KMS-11 (cell line): ENCODE data around the gene PHRF1.

Experiments
- H2AFZ ChIP-seq: fragments of 200-600 bp; sonication (generic); 2 replicates; pipeline ENCODE4 v1.6.1; 2016; ENCODE audit warnings: antibody characterized with exemption, mixed run types, low read depth
- H3K27ac ChIP-seq: fragments of 200-600 bp; sonication (generic); 2 replicates; pipeline ENCODE4 v1.6.1; 2016; ENCODE audit warnings: mild to moderate bottlenecking, mixed run types
- H3K27me3 ChIP-seq: fragments of 200-600 bp; sonication (generic); 2 replicates; pipeline ENCODE4 v1.6.1; 2017; ENCODE audit warnings: mild to moderate bottlenecking, low read depth, mixed run types, moderate library complexity; ENCODE audit not compliant: insufficient read depth
- H3K36me3 ChIP-seq: fragments of 200-600 bp; sonication (generic); 2 replicates; pipeline ENCODE4 v1.6.1; 2017; ENCODE audit warnings: mild to moderate bottlenecking, mixed run types; ENCODE audit not compliant: insufficient read depth
- H3K4me1 ChIP-seq: fragments of 200-600 bp; sonication (generic); 2 replicates; pipeline ENCODE4 v1.6.1; 2016; ENCODE audit warnings: mild to moderate bottlenecking, low read depth, mixed run types; ENCODE audit not compliant: poor library complexity, severe bottlenecking
- H3K4me2 ChIP-seq: fragments of 200-600 bp; sonication (generic); 2 replicates; pipeline ENCODE4 v1.7.0; 2016; ENCODE audit warnings: mild to moderate bottlenecking, mixed run types
- H3K4me3 ChIP-seq: fragments of 200-600 bp; sonication (generic); IDR thresholded peaks from 2 replicates; pipeline ENCODE4 v1.6.1; 2017; ENCODE audit warnings: low read depth, low read length, mixed read lengths; ENCODE audit not compliant: insufficient read depth
- H3K79me2 ChIP-seq: fragments of 200-600 bp; sonication (generic); 2 replicates; pipeline ENCODE4 v1.6.1; 2016; ENCODE audit warnings: low read depth, mixed run types; ENCODE audit not compliant: insufficient read depth
- H3K9ac ChIP-seq: fragments of 200-600 bp; sonication (generic); 2 replicates; pipeline ENCODE4 v1.6.1; 2016; ENCODE audit warnings: mild to moderate bottlenecking, mixed run types
- H4K20me1 ChIP-seq: fragments of 200-600 bp; sonication (generic); 2 replicates; pipeline ENCODE4 v1.6.1; 2016; ENCODE audit warnings: mild to moderate bottlenecking, mixed run types; ENCODE audit not compliant: insufficient read depth
- CTCF ChIP-seq: fragments of 200-600 bp; sonication (generic); conservative IDR thresholded peaks from 2 replicates; pipeline ENCODE4 v1.6.1; 2017; ENCODE audit warnings: low read depth, mild to moderate bottlenecking, antibody characterized with exemption, low read length, moderate library complexity, mixed read lengths

The PHRF1 gene

GRCh38 chr11:529728-530411, 46.4 kb upstream of the PHRF1 start:
- no peak overlapping the region for H3K4me3 ChIP-seq
- H2AFZ ChIP-seq = no peak overlapping the region
- H3K4me2 ChIP-seq = no peak overlapping the region
- H3K79me2 ChIP-seq = peaks cover 4% of the 10 kb centered on the region; the same call in 1 of the 2 replicates
- no peak overlapping the region for H3K27ac ChIP-seq
- TF ChIP-seq CTCF = no peak
- H4K20me1 ChIP-seq = no peaks in the 10 kb centered on the region
- H3K36me3 ChIP-seq = no peaks in the 10 kb centered on the region
- peaks cover 10% of the 10 kb centered on the region for H3K4me1 ChIP-seq
- no peak overlapping the region for H3K9ac ChIP-seq
- no peaks in the 10 kb centered on the region for H3K27me3 ChIP-seq

GRCh38 chr11:530960-531831, 45.1 kb upstream of the PHRF1 start:
- TF ChIP-seq CTCF = no peak
- Histone ChIP-seq H3K4me1 (peaks cover 11% of the 10 kb centered on the region), H3K27me3 (no peaks in the 10 kb centered on the region), H3K36me3 (no peaks in the 10 kb centered on the region), H3K27ac (no peak overlapping the region), H3K4me2 (no peak overlapping the region), H3K9ac (no peak overlapping the region), H3K79me2 (peaks cover 4% of the 10 kb centered on the region; the same call in 1 of the 2 replicates), H4K20me1 (no peaks in the 10 kb centered on the region), H2AFZ (no peak overlapping the region), H3K4me3 (no peak overlapping the region)

- TF ChIP-seq CTCF = no peak
- Histone ChIP-seq H4K20me1 (no peaks in the 10 kb centered on the region), H3K27me3 (no peaks in the 10 kb centered on the region), H3K36me3 (no peaks in the 10 kb centered on the region), H2AFZ (no peak overlapping the region), H3K4me3 (no peak overlapping the region), H3K4me1 (peaks cover 19% of the 10 kb centered on the region), H3K27ac (no peak overlapping the region), H3K4me2 (no peak overlapping the region), H3K79me2 (peaks cover 4% of the 10 kb centered on the region; the same call in 1 of the 2 replicates), H3K9ac (no peak overlapping the region)
Measured at GRCh38 chr11:531919-532526, 44.2 kb upstream of the PHRF1 start.

GRCh38 chr11:532527-532985, 43.7 kb upstream of the PHRF1 start:
- Histone ChIP-seq H4K20me1 (no peaks in the 10 kb centered on the region), H3K79me2 (peaks cover 4% of the 10 kb centered on the region; the same call in 1 of the 2 replicates), H3K27ac (no peak overlapping the region), H3K4me3 (no peak overlapping the region), H3K27me3 (no peaks in the 10 kb centered on the region), H3K4me2 (no peak overlapping the region), H2AFZ (no peak overlapping the region), H3K36me3 (no peaks in the 10 kb centered on the region), H3K4me1 (peaks cover 20% of the 10 kb centered on the region), H3K9ac (no peak overlapping the region)
- TF ChIP-seq CTCF = no peak
